ENCODE measurements around the gene ARFGAP3.

The ARFGAP3 gene

DNA sequence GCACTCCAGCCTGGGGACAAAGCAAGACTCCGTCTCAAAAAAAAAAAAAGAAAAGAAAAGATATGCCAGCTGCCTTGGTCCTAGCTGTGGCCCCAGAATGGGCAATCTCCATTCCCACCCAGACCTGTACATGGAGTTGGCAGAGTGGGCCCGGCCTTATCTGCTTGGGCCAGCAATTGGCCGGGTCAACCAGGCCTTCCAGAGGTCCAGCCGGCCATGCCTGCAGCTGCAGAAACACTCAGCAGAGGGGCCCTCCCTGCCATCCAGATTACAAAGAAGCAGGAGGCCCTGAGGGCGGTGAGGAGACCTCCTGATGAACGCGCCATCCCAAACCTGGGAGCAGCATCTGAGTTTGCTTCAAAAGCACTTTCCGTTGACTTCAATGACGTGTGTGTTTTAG is 26.9 kb upstream of the ARFGAP3 start:
- DNase-seq, result no peak

- no peak for DNase-seq
Measured at GRCh38 chr22:42883121-42883520, 26.0 kb upstream of the ARFGAP3 start.

- no peak for DNase-seq
Measured at GRCh38 chr22:42881982-42882656, 25.0 kb upstream of the ARFGAP3 start.

DNA sequence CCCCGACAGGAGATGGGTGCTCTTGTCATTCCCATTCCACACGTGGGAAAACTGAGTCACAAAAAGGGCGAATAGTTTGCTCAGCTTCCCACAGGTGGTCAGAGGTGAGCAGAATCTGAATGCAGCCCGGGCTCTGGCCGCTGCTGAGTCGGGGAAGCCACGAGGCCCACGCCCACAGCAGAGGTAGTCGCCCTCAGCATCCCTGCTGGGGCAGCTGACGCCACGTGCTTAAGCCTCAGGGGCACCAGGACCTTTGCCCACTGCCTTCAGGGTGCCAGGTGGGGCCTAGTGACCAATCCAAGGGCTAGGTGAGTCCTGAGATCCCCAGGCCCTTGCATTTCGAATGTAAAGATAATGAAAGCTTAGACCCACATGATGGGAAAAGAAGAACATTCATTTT is 24.2 kb upstream of the ARFGAP3 start:
- DNase-seq, result no peak

GRCh38 chr22:42880815-42881214 is 23.7 kb upstream of the ARFGAP3 start:
- no peak for DNase-seq

DNA sequence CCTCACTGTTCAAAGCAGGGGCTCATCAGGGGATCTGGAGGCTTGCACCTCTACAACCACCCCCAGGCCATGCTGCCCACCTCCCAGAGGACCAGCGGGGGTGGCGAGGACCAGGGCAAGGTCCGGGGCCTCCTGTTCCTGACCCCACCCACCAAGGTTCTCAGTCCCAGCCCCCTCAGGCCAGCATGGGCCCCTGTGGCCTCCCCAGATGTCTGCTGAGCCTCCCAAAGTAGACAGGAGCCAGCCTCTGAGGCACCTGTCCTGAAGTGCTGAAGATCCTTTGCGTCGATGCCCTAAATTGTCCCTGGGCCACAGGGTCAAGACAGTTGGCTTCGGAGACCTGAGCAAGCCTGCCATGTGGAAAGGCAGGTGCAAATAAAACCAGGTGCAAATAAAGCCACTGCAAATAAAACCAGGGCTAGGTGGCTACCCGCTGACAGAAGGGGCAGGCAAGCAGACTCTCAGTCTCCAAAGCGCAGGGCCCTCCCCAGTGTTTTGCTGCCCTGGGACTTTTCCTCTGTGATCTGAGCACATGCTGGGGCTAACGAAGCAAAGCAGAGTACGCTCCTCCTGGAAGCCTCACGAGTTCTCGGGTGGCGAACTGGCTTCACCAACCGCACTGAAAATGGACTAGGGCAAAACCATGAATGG is 22.4 kb upstream of the ARFGAP3 start:
- DNase-seq, result no peak

DNA sequence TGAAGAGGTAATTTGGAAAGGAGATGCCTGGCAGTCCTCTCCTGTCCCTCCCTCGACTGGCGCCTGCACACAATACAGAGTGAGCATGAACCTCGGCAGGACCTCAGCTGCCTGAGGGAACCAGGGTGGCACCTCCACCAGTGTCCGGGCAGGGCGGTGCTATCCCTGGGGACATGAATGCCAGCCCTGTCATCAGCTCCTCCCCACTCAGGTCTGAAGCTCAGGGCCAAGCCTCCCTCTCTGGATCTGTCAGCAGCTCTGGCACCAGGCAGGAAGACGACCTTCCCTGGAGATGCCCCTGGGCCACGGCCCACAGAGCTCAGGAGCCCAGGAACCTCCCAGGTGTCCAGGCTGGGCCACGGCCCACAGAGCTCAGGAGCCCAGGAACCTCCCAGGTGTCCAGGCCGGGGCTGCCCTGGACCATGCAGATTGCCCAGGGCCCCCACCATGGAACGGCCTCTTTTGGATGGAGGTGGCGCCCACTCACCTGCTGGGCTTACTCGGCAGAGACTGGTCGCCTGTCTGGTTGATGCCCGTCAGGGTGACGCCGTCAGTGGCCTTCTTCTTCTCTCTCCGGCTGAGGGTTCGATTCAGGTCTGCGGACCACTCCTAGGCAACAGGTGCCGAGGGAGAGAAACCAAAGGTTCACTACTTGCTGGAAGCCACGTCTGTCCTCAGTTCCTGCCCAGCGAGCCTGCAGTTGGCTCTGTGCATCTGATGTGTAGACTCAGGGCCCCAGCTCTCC is 21.7 kb upstream of the ARFGAP3 start:
- no peak for DNase-seq

- DNase-seq, result no peak
Measured at GRCh38 chr22:42877597-42878340, 20.7 kb upstream of the ARFGAP3 start.

GRCh38 chr22:42877158-42877557 is 20.1 kb upstream of the ARFGAP3 start:
- no peak for DNase-seq

GRCh38 chr22:42876041-42876440 is 19.0 kb upstream of the ARFGAP3 start:
- DNase-seq, result no peak

GRCh38 chr22:42874010-42874409 is 16.9 kb upstream of the ARFGAP3 start:
- DNase-seq, result no peak

DNA sequence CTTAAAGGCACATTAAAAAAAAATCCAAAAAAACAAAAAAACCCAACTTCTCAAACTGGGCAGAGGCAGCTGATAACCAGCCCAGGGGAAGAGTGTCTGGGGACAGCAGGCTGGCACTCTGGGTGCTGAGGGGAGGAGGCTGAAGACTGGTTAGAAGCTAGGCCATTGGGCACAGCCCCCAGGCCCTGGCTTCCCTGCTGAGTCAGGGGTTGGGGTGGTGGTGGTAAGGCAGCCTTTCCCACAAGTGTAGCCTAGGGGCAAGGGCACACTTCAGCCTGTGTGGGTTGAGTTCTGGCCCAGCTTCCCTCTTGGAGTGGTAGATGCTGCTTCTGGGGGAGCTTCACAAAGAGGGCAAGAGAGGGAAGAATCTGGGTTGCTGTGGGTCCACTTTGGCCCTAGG is 16.3 kb upstream of the ARFGAP3 start:
- no peak for DNase-seq

DNA sequence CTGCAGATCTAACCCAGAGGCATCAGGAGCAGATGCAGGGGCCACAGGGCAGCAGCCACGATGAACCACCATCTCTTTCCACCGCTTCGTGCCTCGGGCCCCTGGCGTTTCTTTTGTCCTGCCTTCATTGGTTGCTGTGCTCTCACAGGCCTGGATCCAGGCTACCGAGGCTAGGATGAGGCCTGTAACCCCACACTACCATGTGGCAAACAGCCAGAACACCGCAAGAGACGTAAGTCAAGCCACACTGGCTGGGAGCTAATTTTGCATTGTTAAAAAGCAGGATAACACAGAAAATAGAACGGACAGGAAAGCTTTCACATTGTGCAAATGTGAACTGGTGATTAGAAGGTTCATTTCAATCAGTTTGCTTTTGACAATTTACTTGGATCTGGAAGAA is 15.7 kb upstream of the ARFGAP3 start:
- DNase-seq, result no peak

DNA sequence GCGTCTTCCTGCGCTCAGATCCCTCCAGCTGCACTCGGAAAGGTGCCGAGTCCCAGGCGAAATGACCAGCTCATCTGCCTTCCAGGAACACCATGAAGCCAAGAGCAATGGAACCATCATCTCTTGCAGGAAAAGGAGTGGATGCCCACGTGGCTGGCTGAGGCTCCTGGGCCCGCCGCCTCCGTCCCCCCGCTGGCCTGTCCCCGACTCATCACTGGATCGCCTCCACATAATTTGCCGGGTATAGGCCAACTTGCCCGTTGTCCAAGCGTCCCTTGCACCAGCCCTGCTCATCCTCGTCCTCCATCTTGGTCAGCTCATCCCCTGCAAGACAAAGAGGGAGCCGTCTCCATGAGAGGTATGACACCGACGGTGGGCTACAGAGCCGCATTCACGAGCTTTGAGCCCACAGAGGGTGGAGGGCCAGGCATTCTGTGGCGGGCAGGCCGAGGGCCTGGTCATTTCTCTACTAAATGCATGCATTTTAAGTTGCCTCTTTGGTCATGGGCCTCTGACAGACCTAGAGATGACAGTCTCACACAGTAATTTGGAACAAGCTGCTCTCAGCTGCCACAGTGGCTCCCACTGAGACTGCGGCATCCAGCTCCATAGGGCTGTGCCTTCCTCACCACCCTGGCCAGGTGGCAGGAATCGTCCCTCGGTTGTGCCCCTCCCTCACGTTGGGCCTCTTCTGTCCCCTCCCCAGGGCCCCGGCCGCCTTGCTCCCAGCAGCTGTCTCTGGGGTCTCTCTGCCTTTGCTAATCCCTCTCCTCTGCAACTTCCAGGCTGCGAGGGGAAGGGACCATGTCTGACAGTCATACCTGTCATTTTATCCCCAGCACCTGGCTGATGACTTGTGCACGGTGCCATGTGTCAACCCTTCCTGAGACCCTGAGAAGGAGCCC is 14.3 kb upstream of the ARFGAP3 start:
- no peak for DNase-seq

DNA sequence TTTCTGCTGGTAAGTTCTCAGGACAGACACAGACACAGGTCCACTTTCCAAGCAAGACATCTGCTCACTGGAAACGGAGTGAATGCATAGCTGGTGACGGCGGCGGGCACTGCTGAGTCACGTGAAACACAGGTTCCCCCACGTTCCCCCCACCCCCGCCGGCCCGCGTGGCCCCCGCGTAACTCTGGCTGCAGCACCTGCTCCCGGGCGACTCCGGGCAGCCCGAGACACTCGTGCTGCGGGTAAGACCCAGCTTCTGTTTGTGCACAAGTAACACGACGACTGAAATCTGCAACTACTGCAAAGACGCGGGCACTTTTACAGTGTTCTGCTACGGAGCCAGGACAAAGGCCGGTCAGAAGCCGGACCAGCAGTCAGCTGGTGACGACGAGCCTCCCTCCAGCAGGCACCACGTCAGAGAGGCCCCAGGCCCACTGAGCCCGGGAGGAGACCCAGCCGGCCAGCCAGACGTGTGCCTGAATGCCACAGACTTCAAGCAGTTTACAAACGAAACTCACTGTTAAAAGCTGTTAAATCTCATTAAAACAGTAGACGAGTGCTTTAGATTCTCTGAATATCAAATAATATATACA is 12.9 kb upstream of the ARFGAP3 start:
- no peak for DNase-seq

GRCh38 chr22:42869463-42869862 is 12.4 kb upstream of the ARFGAP3 start:
- DNase-seq, result no peak

DNA sequence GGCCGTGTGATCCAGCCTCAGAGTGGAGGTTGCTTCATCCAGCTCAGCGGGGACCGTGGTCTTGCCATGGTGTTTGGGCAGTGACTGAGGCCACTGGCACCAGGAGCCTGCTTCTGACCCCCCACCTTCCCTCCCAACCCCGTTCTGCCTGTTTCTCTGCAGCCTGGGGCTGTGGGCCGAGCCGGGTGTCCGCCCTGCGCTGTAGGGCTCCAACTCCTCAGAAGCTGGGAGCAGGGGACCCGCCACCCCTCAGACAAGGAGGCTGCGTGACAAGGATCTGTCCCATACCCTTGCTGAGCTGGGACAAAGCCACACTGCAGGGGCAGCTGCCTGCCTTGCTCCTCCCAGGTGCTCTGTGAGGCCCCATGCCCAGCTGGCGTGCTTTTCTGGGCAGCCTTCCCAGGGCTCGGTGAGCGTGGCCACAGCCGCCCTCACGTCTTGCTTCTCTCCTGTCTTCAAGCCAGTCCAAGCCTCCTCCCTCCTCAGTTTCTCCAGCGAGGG is 11.7 kb upstream of the ARFGAP3 start:
- no peak for DNase-seq

DNA sequence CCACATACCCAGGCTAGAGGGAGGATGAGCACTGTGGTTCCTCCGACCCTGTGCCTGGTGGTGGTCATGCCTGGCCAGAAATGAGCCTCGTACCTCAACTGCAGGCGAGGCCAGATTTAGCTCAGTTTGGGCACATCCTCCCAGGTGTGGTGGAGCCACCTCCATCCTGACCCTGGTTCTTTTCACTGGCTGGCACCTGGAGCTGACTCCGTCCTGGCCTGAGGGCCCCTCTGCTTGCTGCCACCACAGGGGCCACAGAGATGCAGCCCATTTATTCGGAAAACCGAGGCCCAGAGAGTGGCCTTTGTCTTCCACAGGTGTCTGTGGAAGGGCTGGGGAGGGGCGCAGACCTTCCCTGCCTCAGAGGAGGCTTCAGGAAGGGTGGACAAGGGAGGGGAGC is 9.0 kb upstream of the ARFGAP3 start:
- no peak for DNase-seq

DNA sequence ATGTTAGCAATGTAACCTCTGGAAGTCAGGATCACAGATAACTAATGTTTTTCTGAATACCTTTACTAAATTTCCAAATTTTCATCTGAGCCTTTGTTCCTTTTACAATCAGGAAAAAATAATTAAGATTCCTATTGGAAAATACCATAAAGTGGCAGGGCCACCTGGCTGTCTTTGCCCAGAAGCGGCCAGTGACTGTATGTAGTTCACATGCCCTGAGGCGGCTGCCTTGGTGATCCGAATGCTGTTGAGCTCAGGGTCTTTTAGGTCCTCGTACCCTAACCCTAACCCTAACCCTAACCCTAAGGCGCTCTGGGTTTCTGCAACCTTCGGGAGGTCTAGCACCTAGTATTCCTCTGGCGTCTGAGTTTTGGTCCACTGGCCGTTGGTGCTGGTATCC is 8.5 kb upstream of the ARFGAP3 start:
- no peak for DNase-seq

DNA sequence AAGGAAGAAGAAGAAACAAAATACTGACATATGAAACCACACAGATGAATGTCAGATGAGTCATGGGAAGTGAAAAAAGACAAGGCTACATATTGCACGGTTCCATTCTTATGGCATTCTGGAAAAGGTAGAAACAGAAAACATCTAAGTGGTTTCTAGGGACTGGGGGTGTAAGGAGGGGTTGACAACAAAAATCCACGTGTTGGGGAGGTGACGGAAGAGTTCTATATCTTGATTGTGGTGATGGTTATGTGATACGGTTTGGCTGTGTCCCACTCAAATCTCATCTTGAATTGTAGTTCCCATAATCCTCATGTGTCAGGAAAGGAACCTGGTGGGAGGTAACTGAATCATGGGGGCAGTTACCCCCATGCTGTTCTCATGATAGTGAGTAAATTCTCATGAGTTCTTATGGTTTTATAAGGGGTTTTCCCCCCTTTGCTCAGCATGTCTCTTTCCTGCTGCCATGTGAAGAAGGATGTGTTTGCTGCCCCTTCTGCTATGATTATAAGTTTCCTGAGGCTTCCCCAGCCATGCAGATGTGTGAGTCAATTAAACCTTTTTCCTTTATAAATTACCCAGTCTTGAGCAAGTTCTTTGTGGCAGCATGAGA is 6.4 kb upstream of the ARFGAP3 start:
- peak in 1 of 2 experiments; percentile 43 for DNase-seq

DNA sequence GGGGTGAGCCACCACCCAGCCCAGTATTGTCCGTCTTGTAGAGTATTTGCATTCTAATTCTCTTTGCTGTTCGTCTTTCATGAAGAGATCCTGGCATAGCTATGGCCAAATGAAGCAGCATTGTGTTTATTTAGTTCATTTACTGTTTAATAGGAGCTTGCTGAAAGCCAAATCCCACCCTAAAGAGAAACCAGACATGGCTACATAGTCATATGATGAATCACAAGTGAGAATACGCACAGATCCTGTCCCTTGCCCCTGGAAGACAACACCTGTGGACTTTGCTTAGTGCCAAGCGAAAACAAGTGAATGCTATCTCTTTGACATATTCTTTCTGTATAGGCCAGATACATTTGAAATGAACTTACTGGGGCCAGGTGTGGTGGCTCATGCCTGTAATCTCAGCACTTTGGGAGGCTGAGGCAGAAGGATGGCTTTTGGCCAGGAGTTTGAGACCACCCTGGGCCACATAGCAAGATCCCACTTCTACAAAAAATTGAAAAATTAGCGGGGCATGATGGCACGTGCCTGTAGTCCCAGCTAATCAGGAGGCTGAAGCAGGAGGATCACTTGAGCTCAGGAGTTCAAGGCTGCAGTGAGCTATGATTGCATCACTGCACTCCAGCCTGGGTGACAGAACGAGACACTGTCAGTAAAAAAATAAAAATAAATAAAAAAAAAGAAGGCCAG is 5.1 kb upstream of the ARFGAP3 start:
- DNase-seq, result no peak
